ENCODE data around the gene MEA1.

MEA1 gene

GRCh38 chr6:43037706-43038105, 24.0 kb upstream of the MEA1 start:
- no peak for DNase-seq

DNA sequence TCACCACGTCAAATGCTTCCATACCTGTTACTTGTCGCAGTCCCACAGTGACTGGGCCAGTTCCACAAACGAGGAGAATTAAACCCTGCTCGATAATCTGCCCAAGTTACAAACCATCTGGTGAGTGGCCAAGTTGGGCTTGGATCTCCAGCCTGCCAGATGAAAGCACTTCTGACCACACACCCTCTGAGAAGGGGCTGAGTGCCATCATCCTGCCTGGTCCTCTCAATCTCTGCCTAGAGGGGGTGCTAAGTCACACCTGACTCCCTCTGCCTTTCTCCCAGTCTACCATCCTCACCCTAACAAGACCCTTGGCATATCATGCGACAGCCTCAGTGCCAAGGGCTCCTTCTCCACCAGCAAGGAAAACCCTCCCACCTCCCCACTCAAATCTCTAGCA, 23.5 kb upstream of the MEA1 start:
- no peak for DNase-seq

- DNase-seq, result no peak
Observed at GRCh38 chr6:43036712-43037111, 23.0 kb upstream of the MEA1 start.

DNA sequence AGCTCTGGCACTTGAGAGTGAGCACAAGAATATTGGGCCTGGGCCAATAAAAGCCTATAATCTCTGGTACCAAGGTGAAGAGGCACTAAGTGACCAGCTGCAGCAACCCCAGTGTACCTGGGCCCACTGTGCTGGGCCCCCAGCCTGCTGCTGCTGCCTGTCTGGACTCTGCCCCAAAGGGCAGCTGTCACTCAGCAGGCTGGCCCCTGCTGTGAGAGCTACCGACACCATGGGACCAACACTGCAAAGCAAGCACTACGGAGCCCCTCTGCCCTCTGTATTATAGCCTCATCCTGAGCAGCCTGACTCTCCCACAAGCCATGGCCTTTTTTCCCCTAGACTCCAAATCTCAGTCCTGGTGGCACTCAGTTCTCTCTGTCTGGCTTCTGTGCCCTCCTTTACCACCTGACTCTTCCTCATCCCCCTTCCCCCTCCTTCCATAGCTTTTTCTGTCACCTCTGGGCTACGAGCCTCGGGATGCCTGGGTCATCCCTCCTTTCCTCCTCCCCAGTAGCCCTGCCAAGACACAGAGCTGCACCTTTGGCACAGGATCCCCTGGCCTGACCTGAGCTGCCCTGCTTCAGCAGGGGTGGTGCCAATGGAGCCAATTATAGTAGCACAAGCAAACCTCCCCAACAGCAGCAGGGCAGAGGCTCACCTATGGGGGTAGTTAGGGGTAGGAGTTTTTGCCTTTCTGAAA, 21.9 kb upstream of the MEA1 start:
- DNase-seq, result no peak

- DNase-seq, result no peak
Observed at GRCh38 chr6:43034190-43034525, 20.4 kb upstream of the MEA1 start.

GRCh38 chr6:43033496-43034189, 19.9 kb upstream of the MEA1 start:
- no peak for DNase-seq

DNA sequence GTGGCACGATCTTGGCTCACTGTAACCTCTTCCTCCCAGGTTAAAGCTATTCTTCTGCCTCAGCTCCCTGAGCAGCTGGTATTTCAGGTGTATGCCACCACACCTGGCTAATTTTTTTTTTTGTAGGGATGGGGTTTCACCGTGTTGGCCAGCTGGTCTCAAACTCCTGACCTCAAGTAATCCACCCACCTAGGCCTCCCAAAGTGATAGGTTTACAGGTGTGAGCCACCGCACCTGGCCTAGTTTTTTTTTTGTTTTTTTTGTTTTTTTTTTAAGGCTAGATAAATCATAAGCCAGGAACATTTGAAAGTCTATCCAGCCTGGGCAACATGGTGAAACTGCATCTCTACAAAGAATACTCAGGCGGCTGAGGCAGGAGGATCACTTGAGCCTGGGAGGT, 18.6 kb upstream of the MEA1 start:
- DNase-seq, result no peak

DNA sequence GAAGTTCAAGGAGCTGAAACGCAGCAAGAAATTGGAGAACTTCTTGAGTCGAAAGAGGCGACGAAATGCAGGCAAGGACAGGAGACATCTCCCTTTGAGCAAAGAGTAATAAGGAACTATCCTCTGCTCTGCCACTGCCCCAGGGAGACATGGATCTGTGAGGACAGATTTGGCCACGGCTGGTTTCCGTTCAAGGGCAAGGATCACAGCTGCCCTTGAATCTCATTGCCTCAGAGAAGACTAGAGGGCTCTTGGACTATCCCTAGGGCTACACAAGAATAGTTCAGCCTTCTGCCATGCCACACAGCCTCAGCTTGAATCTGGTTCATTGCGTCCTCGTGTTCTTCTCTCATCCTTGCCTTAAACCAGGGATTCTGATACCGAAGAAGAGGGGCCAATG, 15.4 kb upstream of the MEA1 start:
- no peak for DNase-seq

DNA sequence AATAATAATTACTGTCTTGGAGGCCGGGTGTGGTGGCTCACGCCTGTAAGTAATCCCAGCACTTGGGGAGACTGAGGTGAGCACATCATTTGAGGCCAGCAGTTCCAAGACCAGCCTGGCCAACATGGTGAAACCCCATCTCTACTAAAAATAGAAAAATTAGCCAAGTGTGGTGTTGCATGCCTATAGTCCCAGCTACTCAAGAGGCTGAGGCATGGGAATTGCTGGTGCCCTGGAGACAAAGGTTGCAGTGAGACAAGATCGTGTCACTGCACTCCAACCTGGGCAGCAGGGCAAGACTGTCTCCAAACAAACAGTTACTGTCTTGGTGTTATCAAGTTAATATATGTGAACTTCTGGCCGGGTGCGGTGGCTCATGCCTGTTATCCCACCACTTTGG, 12.6 kb upstream of the MEA1 start:
- DNase-seq, result no peak

DNA sequence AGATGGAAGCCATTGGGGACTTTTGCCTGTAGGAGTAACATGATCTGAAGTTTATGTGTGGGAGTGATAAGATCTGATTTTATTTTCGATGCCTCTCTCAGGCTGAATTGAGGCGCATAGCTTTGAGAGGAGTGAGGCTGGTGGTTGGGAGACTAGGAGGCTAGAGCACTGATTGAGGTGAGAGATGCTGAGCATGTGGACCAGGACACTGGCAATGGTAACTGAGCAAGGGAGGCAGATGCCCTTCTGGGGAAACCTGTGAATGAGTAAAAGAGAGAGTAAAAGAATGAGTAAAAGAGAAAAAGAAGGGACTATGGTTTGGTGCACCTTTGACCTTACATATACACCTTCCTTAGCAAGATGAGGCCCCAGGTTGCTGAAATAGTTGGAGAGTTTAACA, 10.7 kb upstream of the MEA1 start:
- DNase-seq, result no peak

DNA sequence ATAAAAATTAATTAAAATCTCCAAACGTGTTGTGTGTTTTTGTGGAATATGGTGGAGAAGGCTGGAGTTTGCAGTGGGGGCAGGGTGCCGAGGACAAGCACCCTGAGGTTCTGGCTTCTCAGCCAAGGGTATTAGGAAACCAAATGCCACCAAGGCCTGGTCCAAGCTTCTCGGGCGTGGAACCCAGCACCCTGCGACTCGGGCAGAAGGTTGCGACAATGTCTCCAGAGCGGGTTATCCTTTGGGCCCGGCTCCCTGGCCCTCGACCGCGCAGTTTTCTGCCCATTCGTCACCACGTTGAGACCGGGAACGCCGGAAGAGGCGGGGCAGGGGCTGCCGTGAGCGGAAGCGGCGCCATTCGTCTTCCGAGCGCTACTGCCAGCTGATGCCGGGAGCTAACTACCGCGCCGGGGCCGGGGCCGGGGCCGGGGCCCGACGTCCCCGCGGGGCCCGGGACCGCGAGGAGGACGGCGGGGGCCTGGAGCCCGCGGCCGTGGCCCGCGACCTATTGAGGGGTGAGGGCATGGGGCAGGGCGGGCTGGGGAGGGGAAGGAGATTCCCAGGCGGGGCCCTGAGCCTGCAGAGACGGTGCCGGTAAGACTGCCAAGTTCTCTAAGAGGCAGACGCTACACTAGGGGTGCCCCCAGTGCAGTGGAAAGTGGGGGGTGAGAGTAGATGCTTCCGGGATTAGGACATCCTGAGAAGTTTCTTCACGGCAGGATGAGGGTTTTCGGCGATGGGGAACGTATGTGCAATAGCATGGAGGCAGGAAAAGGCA, 7.7 kb upstream of the MEA1 start, which contains the start of gene RRP36:
TSS of gene RRP36 (plus strand) at position 354 of the 778 bp plus-strand sequence. CDS start at position 386, 32 bp downstream.
- DNase-seq, result peak; percentile 71

DNA sequence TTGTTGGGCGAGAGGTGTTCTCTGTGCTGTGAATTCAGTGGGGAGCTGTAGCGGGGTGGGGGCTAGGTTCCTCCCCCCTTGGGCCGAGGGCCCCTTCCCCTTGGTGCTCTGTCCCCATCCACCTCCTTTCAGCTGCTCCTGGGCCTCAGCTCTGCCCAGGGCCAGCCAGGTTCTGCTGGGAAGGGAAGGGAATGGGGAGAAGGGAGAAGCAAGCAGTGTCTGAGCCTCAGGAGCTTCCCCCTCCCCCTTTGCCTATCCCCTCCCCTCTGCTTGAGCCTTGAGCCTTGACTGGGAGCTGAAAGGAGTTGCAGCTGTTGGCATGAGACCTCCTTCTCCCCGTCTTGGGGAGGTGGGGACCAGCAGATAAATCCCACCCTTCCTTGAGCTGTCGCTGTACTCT, 7.1 kb upstream of the MEA1 start:
- no peak for DNase-seq

DNA sequence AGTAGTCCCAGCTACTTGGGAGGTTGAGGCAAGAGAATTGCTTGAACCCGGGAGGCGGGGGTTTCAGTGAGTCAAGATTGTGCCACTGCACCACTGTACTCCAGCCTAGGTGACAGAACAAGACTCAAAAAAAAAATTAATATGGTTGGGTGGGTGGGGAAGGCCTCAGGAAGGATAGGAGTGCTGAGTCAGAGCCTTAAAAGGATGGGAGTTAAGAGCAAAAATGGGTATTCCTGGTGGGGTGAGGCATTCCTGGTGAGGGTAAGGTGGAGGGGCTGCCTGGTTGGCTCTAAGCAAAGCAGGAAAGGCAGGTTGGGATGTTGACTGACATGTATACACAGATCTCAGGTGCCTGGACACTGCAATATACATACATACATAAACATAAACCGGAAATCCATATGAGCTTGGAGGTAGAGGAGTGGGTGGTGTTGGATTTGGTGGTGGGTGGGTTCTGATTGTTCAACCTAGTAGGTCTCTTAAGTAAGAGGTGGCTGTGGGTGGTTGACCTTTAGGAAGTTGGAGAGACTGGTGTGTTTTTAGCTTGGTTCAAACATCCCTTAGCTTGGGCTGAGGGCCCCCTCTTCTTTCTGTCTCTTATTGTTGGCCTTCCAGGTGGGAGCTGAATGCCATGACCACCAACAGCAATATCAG, 6.4 kb upstream of the MEA1 start:
- no peak for DNase-seq

GRCh38 chr6:43019152-43019551, 5.4 kb upstream of the MEA1 start:
- no peak for DNase-seq

- DNase-seq, result no peak
Observed at GRCh38 chr6:43016943-43017334, 3.2 kb upstream of the MEA1 start.

GRCh38 chr6:43016176-43016942, 2.6 kb upstream of the MEA1 start:
- no peak for DNase-seq

DNA sequence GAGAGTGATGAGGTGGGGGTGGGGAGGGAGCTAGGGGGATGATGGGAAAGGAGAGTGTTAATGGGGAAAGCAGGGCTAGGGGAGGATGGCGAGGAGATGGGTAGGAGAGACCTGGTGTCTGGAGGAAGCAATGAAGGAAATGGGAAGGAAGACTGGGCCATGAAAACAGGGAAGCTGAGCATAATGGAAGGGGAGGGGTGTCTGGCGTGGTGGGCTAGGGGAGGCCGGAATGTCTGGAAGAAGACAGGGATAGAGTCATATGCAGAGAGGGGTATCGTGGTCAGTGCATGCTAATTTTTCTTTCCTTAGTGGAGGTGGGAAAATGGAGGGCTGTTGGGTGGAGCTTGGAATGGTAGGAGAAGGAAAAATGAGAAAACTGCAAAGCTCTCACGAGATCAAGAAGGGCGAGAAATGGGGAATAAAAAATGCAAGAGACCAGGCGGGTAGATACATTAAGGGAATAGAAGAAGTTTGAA, 726 bp upstream of the MEA1 start:
- no peak for DNase-seq

- peak; percentile 48 for DNase-seq
Observed at GRCh38 chr6:43013097-43013842, 476 bp downstream of the MEA1 start.

GRCh38 chr6:43012364-43012763, 1.4 kb downstream of the MEA1 start:
- DNase-seq, result no peak

- no peak for DNase-seq
Observed at GRCh38 chr6:43011207-43011606, 2.5 kb downstream of the MEA1 start.

- DNase-seq, result peak; percentile 24
Observed at GRCh38 chr6:43009124-43009523, 4.6 kb downstream of the MEA1 start.

GRCh38 chr6:43007126-43007525, 6.6 kb downstream of the MEA1 start:
- no peak for DNase-seq
